Prostate gland (tissue), 2 donors: ENCODE results near the gene RYR1. TPM values are rescaled to one million over a fixed set of nuclear protein-coding genes. Genes with fewer than 3 reads are reported as not detected.

ENCODE experiments used
- DNase-seq: peaks from one replicate; pipeline ENCODE4 v3.0.0-alpha.2; 2019; ENCODE audit warnings: low spot score
- H3K27ac ChIP-seq, 2 donors: fragments of 200-600 bp; sonication (generic); 2 replicates each; pipeline ENCODE4 v1.5.1; 2017 to 2019
- H3K27me3 ChIP-seq: fragments of 200-600 bp; sonication (generic); replicated peaks from 2 replicates; pipeline ENCODE4 v1.5.1; 2019; ENCODE audit not compliant: insufficient read depth
- H3K36me3 ChIP-seq, 2 donors: fragments of 200-600 bp; sonication (generic); 1 replicate in 1 of 2; 2 replicates in 1 of 2; pipeline versions ENCODE4 v1.5.1 to v1.8.1; 2017 to 2019
- H3K4me1 ChIP-seq: fragments of 200-600 bp; sonication (generic); replicated peaks from 2 replicates; pipeline ENCODE4 v1.5.1; 2019
- H3K4me3 ChIP-seq, 2 donors: fragments of 200-600 bp; sonication (generic); 2 replicates each; pipeline ENCODE4 v1.5.1; 2017 to 2019
- H3K9me3 ChIP-seq: fragments of 200-600 bp; sonication (generic); 2 replicates; pipeline ENCODE4 v1.5.1; 2017
- CTCF ChIP-seq, 4 experiments: fragments of 200-600 bp in 2 of 4; fragments of 450-650 bp in 2 of 4; sonication (generic) in 2 of 4; IDR thresholded peaks; 1 replicate in 3 of 4; 2 replicates in 1 of 4; pipeline ENCODE4 v1.5.1; 2016 to 2019; ENCODE audit warnings: antibody characterized with exemption in 4 of 4, mild to moderate bottlenecking in 2 of 4, moderate library complexity in 2 of 4
- POLR2A ChIP-seq: fragments of 450-650 bp; IDR thresholded peaks from one replicate; pipeline ENCODE4 v1.6.1; 2016; ENCODE audit warnings: antibody characterized with exemption, mild to moderate bottlenecking
- POLR2AphosphoS5 ChIP-seq: sonication (generic); formaldehyde crosslinking; IDR thresholded peaks from one replicate; pipeline ENCODE4 v1.6.1; 2017; ENCODE audit warnings: antibody characterized with exemption
- WGBS: methylation state at CpG from one replicate; pipeline ENCODE4 v1.1.5; 2018; 5-methylcytosine and 5-hydroxymethylcytosine counted together
- intact Hi-C: fragments of 100-400 bp; cut with DNase I; formaldehyde crosslinking; loops from one replicate; pipeline ENCODE4 v1.14.2; 2022
- total RNA-seq, 2 donors: library from RNA; depleted of rRNA; stranded (reverse); fragments of >200 nt; gene quantifications; one replicate each; pipeline ENCODE4 v1.1.0, GENCODE V29; 2016

RYR1 gene
- total RNA-seq, 2 donors from 2014 or later: 5.7 to 8.6 TPM

GRCh38 chr19:38473201-38473600, 39.7 kb downstream of the RYR1 start:
- DNase-seq: no peak
- no peak for TF ChIP-seq CTCF (IDR thresholded peaks at IDR 0.05)
- TF ChIP-seq POLR2AphosphoS5: no peak
- no peak for TF ChIP-seq POLR2A
- Histone ChIP-seq H3K27ac (no peak overlapping the region), H3K4me3 (no peak overlapping the region), H3K9me3 (no peaks in the 10 kb centered on the region), H3K27me3 (no peaks in the 10 kb centered on the region), H3K4me1 (no peaks in the 10 kb centered on the region), H3K36me3 (no peaks in the 10 kb centered on the region)
- intact Hi-C loops: no loop called here
- 86% methylated on average over 21 of the region's 21 CpGs for WGBS

GRCh38 chr19:38475176-38475575, 41.7 kb downstream of the RYR1 start:
- TF ChIP-seq POLR2AphosphoS5 (no peak), CTCF (IDR thresholded peaks at IDR 0.05) (no peak), POLR2A (no peak)
- H3K27ac ChIP-seq: no peak overlapping the region
- no peaks in the 10 kb centered on the region for H3K4me1 ChIP-seq
- H3K27me3 ChIP-seq: no peaks in the 10 kb centered on the region
- H3K9me3 ChIP-seq: no peaks in the 10 kb centered on the region
- intact Hi-C loops: no loop called here
- no peak for DNase-seq
- 91% methylated on average over 13 of the region's 13 CpGs for WGBS
- H3K4me3 ChIP-seq: no peak overlapping the region
- no peaks in the 10 kb centered on the region for H3K36me3 ChIP-seq

GRCh38 chr19:38478273-38478971, 44.9 kb downstream of the RYR1 start:
- H3K27me3 ChIP-seq: no peaks in the 10 kb centered on the region
- no peaks in the 10 kb centered on the region for H3K4me1 ChIP-seq
- no peak overlapping the region for H3K27ac ChIP-seq
- no peak for DNase-seq
- TF ChIP-seq POLR2AphosphoS5 (no peak), POLR2A (no peak), CTCF (IDR thresholded peaks at IDR 0.05) (no peak)
- H3K36me3 ChIP-seq: no peaks in the 10 kb centered on the region
- H3K4me3 ChIP-seq: no peak overlapping the region
- WGBS: 69% methylated on average over 16 of the region's 16 CpGs
- intact Hi-C loops: no loop called here
- H3K9me3 ChIP-seq: no peaks in the 10 kb centered on the region

- Histone ChIP-seq H3K27ac (no peak overlapping the region), H3K9me3 (no peaks in the 10 kb centered on the region), H3K4me3 (no peak overlapping the region), H3K4me1 (no peaks in the 10 kb centered on the region), H3K27me3 (no peaks in the 10 kb centered on the region), H3K36me3 (no peaks in the 10 kb centered on the region)
- TF ChIP-seq CTCF (IDR thresholded peaks at IDR 0.05): no peak
- TF ChIP-seq POLR2AphosphoS5: no peak
- TF ChIP-seq POLR2A: no peak
- intact Hi-C loops: no loop called here
- WGBS: 90% methylated on average over 8 of the region's 8 CpGs
- DNase-seq: no peak
These were observed 49.0 kb downstream of the RYR1 start for GRCh38 chr19:38482496-38482895.

- 82% methylated on average over 24 of the region's 24 CpGs for WGBS
- Histone ChIP-seq H3K9me3 (no peaks in the 10 kb centered on the region), H3K27ac (no peak overlapping the region), H3K27me3 (no peaks in the 10 kb centered on the region), H3K4me3 (no peak overlapping the region), H3K4me1 (no peaks in the 10 kb centered on the region), H3K36me3 (no peaks in the 10 kb centered on the region)
- intact Hi-C loops: no loop called here
- no peak for DNase-seq
- TF ChIP-seq CTCF (IDR thresholded peaks at IDR 0.05) (no peak), POLR2A (no peak)
These were observed 49.6 kb downstream of the RYR1 start for GRCh38 chr19:38483016-38483630.
